NCI-H510A (cell line): Measurements from ENCODE around the gene NAT10.

Experiments used
- DNase-seq: peaks from one replicate; lab custom pipeline; 2025; lab: John Stamatoyannopoulos, UW

The NAT10 gene

GRCh38 chr11:34149786-34150185 is 44.4 kb downstream of the NAT10 start:
- no peak for DNase-seq

GRCh38 chr11:34150494-34151151 is 45.2 kb downstream of the NAT10 start:
- DNase-seq, result no peak

GRCh38 chr11:34151166-34151565 is 45.7 kb downstream of the NAT10 start:
- no peak for DNase-seq

- DNase-seq, result no peak
Measured at GRCh38 chr11:34151916-34152845, 46.8 kb downstream of the NAT10 start.

- no peak for DNase-seq
Measured at GRCh38 chr11:34154059-34154875, 48.8 kb downstream of the NAT10 start.

- DNase-seq, result no peak
Measured at GRCh38 chr11:34155057-34155756, 49.8 kb downstream of the NAT10 start.

- no peak for DNase-seq
Measured at GRCh38 chr11:34155757-34156062, 50.3 kb downstream of the NAT10 start.

GRCh38 chr11:34157163-34157562 is 51.7 kb downstream of the NAT10 start:
- DNase-seq, result no peak

- no peak for DNase-seq
Measured at GRCh38 chr11:34158661-34159060, 53.2 kb downstream of the NAT10 start.

GRCh38 chr11:34160049-34160721 is 54.8 kb downstream of the NAT10 start:
- no peak for DNase-seq

- no peak for DNase-seq
Measured at GRCh38 chr11:34160791-34161190, 55.4 kb downstream of the NAT10 start.

- DNase-seq, result no peak
Measured at GRCh38 chr11:34161361-34161760, 55.9 kb downstream of the NAT10 start.

GRCh38 chr11:34161812-34162492 is 56.5 kb downstream of the NAT10 start:
- no peak for DNase-seq

- DNase-seq, result no peak
Measured at GRCh38 chr11:34162493-34162820, 57.0 kb downstream of the NAT10 start.

- DNase-seq, result no peak
Measured at GRCh38 chr11:34162856-34163255, 57.4 kb downstream of the NAT10 start.

- DNase-seq, result no peak
Measured at GRCh38 chr11:34165121-34165520, 59.7 kb downstream of the NAT10 start.

- DNase-seq, result no peak
Measured at GRCh38 chr11:34165786-34166555, 60.5 kb downstream of the NAT10 start.

GRCh38 chr11:34166806-34167740 is 61.6 kb downstream of the NAT10 start:
- no peak for DNase-seq

GRCh38 chr11:34167961-34168360 is 62.5 kb downstream of the NAT10 start:
- no peak for DNase-seq
